HepG2 (cell line): ENCODE data around the gene MYADML2. TPM values are rescaled to one million over a fixed set of nuclear protein-coding genes. Genes with fewer than 3 reads are reported as not detected.
A peak's percentile ranks its signal among the peaks of the same experiment; 100 is the strongest.

Experiments used
- AGO2 ChIP-seq: fragments of 200-400 bp; formaldehyde crosslinking; optimal IDR thresholded peaks from 2 replicates; pipeline ENCODE3; 2017; ENCODE audit warnings: mild to moderate bottlenecking, low read depth, low read length, moderate library complexity
- CREB3 ChIP-seq: sonication (generic); formaldehyde crosslinking; IDR thresholded peaks from 2 replicates; pipeline ENCODE4 v1.5.0; 2020; ENCODE audit warnings: missing genetic modification reagents
- ESRRA ChIP-seq: sonication (generic); formaldehyde crosslinking; IDR thresholded peaks from 2 replicates; pipeline ENCODE4 v1.5.1; 2020; ENCODE audit warnings: mild to moderate bottlenecking, low read depth, missing genetic modification reagents
- ETS1 ChIP-seq: sonication (generic); formaldehyde crosslinking; IDR thresholded peaks from 2 replicates; pipeline ENCODE4 v1.4.0; 2020; ENCODE audit warnings: missing genetic modification reagents
- HNF1A ChIP-seq, 2 experiments: sonication (generic) in 1 of 2; formaldehyde crosslinking in 1 of 2; IDR thresholded peaks; 2 replicates each; pipeline versions ENCODE4 v1.4.0 to v1.6.1; 2016 to 2020; ENCODE audit warnings: borderline replicate concordance in 1 of 2, low read depth in 1 of 2, mild to moderate bottlenecking in 1 of 2, missing genetic modification reagents in 1 of 2
- IKZF1 ChIP-seq: fragments of 450-650 bp; IDR thresholded peaks from 2 replicates; pipeline ENCODE4 v1.7.1; 2016
- KAT2B ChIP-seq: fragments of 150-350 bp; IDR thresholded peaks from 2 replicates; pipeline ENCODE4 v1.6.1; 2014; ENCODE audit warnings: low read depth, low read length, borderline replicate concordance
- NFE2 ChIP-seq: sonication (generic); formaldehyde crosslinking; IDR thresholded peaks from 2 replicates; pipeline ENCODE4 v1.4.0; 2020; ENCODE audit warnings: missing genetic modification reagents
- RELA ChIP-seq: sonication (generic); formaldehyde crosslinking; IDR thresholded peaks from 2 replicates; pipeline ENCODE4 v1.4.0; 2020; ENCODE audit warnings: missing genetic modification reagents
- TOPORS ChIP-seq: sonication (generic); formaldehyde crosslinking; IDR thresholded peaks from 2 replicates; pipeline ENCODE4 v1.8.0; 2023; ENCODE audit warnings: mild to moderate bottlenecking, missing genetic modification reagents
- ZBTB4 ChIP-seq: sonication (generic); formaldehyde crosslinking; IDR thresholded peaks from 2 replicates; pipeline ENCODE4 v1.4.0; 2020; ENCODE audit warnings: missing genetic modification reagents, mild to moderate bottlenecking, borderline replicate concordance
- ZNF205 ChIP-seq: IDR thresholded peaks from 2 replicates; pipeline ENCODE4 v1.6.1; 2018; ENCODE audit warnings: missing biosample characterization, missing genetic modification reagents
- ZNF296 ChIP-seq: sonication (generic); formaldehyde crosslinking; conservative IDR thresholded peaks from 2 replicates; pipeline ENCODE4 v1.5.0; 2020; ENCODE audit warnings: mild to moderate bottlenecking, missing genetic modification reagents
- ZNF326 ChIP-seq: sonication (generic); formaldehyde crosslinking; IDR thresholded peaks from 2 replicates; pipeline ENCODE4 v1.4.0; 2020; ENCODE audit warnings: missing genetic modification reagents, borderline replicate concordance
- ZNF747 ChIP-seq: sonication (generic); formaldehyde crosslinking; IDR thresholded peaks from 2 replicates; pipeline ENCODE4 v1.8.1; 2023; ENCODE audit warnings: missing genetic modification reagents, mild to moderate bottlenecking, borderline replicate concordance
- ZSCAN20 ChIP-seq: sonication (generic); formaldehyde crosslinking; IDR thresholded peaks from 2 replicates; pipeline ENCODE4 v1.4.0; 2020; ENCODE audit warnings: missing genetic modification reagents, mild to moderate bottlenecking, borderline replicate concordance
- polyA plus RNA-seq, 8 experiments: library from polyadenylated mRNA; depleted of rRNA in 3 of 8; stranded (reverse) in 7 of 8; unstranded in 1 of 8; fragments of >200 nt; fragmentation: Illumina TruSeq in 4 of 8; extraction: Trizol in 4 of 8; gene quantifications; 2 replicates each; pipeline versions ENCODE4 v1.2.1 to v1.2.3, GENCODE V29; 2011 to 2016; ENCODE audit warnings: low read depth in 4 of 8, missing spikeins in 1 of 8, mixed read lengths in 1 of 8; ENCODE audit not compliant: insufficient read depth in 1 of 8
- total RNA-seq, 5 experiments: library from RNA; depleted of rRNA; stranded (reverse); fragments of >200 nt; fragmentation: Illumina TruSeq; extraction: Trizol; gene quantifications; 2 replicates each; pipeline ENCODE4 v1.2.3, GENCODE V29; 2016; ENCODE audit warnings: low read depth in 1 of 5
- TF ChIP-seq, protein P1 (sequence below): sonication (generic); formaldehyde crosslinking; IDR thresholded peaks from 2 replicates; pipeline ENCODE4 v1.8.1; 2023; ENCODE audit warnings: mild to moderate bottlenecking, missing genetic modification reagents

The MYADML2 gene
- total and polyA plus RNA-seq, 2 of the 13 experiments (the other 11 are each of a cell fraction or from before 2014, with no cell fraction given) = not detected

DNA sequence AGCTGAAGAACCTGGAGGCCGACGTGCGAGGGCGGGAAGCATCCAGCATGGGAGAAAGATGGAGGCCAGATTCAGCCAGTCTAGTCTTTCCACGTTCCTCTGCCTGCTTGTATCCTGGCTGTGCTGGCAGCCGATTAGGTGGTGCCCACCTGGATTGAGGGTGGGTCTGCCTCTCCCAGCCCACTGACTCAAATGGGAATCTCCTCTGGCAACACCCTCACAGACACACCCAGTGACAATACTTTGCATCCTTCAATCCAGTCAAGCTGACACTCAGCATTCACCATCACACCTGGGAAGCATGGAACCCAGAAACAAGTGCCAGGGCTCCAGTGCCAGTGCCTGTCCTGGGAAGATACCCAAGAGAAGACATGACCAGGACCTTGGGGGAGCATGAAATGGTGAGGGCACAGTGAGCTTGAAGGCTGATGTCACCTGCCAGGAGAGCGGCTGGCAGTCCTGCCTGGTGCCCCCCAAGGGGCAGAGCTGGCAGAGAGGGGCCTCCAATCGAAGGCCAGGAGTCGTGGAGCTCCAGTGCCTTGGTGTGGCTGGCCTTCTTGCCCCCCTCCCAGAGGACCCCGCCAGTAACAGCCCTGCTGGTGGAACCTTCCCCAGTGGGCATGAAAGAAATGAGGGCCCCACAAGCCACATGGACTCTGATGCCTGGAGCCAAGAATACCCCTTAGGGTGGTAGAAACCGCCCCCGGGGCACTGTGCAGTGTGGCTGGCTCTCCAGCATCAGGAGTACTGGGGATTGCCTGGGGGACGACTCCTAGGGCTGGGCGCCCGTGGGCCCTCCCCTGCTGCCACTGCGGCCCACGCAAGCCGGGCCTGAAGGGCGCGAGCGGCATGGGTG lies 45.6 kb downstream of the MYADML2 start (continued):
- TF ChIP-seq ETS1 (no peak), HNF1A (IDR thresholded peaks at IDR 0.05; ENCODE audit: low read depth) (no peak), HNF1A (CRISPR knock-in tag; IDR thresholded peaks at IDR 0.05; ENCODE audit: borderline replicate concordance) (no peak), ZBTB4 (peak; percentile 60; the same call in 1 of the 2 replicates), IKZF1 (no peak), ZNF296 (no peak), CREB3 (CRISPR knock-in tag) (no peak), ZNF747 (no peak), NFE2 (CRISPR knock-in tag) (no peak), ZNF205 (no peak), ESRRA (no peak; the same call in 1 of the 2 replicates), KAT2B (no peak), ZNF326 (CRISPR knock-in tag) (peak; percentile 92), AGO2 (peak; percentile 97), RELA (CRISPR knock-in tag) (no peak), TOPORS (CRISPR knock-in tag) (no peak; the same call in 1 of the 2 replicates), ZSCAN20 (no peak)
- TF ChIP-seq, protein P1, sequence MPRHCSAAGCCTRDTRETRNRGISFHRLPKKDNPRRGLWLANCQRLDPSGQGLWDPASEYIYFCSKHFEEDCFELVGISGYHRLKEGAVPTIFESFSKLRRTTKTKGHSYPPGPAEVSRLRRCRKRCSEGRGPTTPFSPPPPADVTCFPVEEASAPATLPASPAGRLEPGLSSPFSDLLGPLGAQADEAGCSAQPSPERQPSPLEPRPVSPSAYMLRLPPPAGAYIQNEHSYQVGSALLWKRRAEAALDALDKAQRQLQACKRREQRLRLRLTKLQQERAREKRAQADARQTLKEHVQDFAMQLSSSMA (CRISPR knock-in tag) = no peak
